Left ventricle myocardium superior (tissue), 1 donor: ENCODE data around the gene LYST. TPM values are rescaled to one million over a fixed set of nuclear protein-coding genes. Genes with fewer than 3 reads are reported as not detected.
"Not testable (repeated sequence)": the region's sequence is repeated elsewhere in the genome, so short reads cannot be mapped to it uniquely, and the experiment has no call there.

Experiments used
- ATAC-seq: fragments of 200-7000 bp; cut with Tn5 transposase; one replicate; pipeline ENCODE4 v1.9.1; 2020; ENCODE audit warnings: mild to moderate bottlenecking, moderate library complexity
- DNase-seq: peaks from one replicate; pipeline ENCODE4 v3.0.0-alpha.2; 2020
- intact Hi-C: fragments of 100-400 bp; cut with micrococcal nuclease; formaldehyde crosslinking; loops from one replicate; pipeline ENCODE4 v1.11.0; 2022
- total RNA-seq: library from RNA; stranded (reverse); fragmentation: NEBNext Ultra II Directional; extraction: Animal tissue kit (Norgen Biotek cat#: 25700); gene quantifications from one replicate; pipeline ENCODE4 v1.2.1, GENCODE V29; 2021
- donor health status: DM: no; HTN: yes; CAD: no; lungs with severe emphysema.

Gene LYST
- total RNA-seq, 1 donor from 2014 or later = 11.9 TPM

DNA sequence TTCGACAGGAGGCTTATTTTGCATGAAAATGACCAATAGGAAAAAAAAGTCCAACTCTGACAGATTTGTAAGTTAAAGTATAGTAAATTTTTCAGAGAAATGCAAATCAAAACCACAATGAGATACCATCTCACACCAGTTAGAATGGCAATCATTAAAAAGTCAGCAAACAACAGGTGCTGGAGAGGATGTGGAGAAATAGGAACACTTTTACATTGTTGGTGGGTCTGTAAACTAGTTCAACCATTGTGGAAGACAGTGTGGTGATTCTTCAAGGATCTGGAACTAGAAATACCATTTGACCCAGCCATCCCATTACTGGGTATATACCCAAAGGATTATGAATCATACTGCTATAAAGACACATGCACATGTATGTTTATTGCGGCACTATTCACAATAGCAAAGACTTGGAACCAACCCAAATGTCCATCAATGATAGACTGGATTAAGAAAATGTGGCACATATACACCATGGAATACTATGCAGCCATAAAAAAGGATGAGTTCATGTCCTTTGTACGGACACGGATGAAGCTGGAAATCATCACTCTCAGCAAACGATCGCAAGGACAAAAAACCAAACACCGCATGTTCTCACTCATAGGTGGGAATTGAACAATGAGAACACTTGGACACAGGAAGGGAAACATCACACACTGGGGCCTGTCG, 80.3 kb downstream of the LYST start:
- DNase-seq, ATAC-seq, intact Hi-C loops: not testable (repeated sequence)

DNA sequence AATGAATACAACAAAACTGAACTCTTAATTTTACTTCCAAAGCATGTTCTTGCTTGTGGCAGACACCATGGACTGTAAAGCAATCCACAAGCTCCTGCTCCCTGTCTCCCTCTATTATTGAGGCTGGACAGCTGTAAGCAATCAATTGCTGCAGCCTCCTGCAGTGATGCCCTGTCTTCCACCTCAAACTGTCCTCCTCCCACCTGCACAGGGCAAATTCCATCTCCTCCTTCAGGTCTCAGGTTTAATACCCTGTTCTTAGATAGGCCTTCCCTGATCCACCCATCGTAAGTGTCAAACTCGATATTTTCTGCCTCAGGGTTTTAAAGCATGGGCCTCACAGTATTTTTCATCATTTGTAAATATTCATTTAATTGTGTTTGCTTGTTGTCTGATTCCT, 81.8 kb downstream of the LYST start:
- intact Hi-C loops = loop anchor here (5.0 kb wide), 1 partner anchor 273 kb away; no protein-coding TSS in a partner anchor
- DNase-seq (no peak), ATAC-seq (no peak)

DNA sequence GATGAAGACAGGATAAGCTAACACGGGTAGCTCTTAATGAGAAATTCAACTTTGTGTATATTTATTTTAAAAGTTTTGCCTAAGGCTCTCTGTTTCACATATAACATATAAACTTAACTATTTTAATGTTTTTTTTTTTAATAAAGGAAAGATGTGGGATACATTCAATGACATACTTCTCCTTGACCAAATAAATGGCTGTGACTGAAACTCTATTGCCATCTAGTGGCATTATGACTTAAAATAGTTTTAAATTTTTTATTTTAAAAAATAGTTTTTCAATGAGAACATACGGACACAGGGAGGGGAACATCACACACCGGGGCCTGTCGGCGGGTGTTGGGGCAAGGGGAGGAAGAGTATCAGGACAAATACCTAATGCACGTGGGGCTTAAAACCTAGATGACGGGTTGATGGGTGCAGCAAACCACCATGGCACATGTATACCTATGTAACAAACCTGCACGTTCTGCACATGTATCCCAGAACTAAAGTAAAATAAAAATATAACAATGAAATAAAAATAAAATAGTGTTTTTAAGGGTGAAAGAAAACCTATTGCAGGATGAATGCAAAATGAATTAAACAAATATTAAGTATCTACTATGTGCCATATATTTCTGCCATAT, 83.4 kb downstream of the LYST start:
- no peak for ATAC-seq
- intact Hi-C loops = loop anchor here (5.0 kb wide), 1 partner anchor 271 kb away; no protein-coding TSS in a partner anchor

DNA sequence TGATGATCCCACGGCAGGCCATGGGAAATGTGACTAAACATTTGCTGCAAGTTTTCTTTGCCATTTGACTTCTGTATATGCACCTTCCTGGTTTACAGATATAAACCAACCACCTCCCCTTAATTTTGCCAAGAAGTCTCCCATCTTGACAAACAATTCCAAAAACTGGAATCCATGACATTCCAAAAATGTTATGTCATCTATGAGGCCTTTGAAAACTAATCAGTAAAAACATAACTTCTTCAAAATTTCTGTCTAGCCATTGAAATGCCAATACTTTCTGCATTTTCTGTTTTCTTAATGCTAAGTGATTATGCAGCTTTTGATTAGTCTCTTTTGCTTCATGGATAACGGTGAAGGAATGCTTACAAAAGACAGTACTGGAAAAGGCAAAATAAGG, 84.1 kb downstream of the LYST start:
- no peak for ATAC-seq
- intact Hi-C loops = loop anchor here (5.0 kb wide), 1 partner anchor 270 kb away; no protein-coding TSS in a partner anchor
- no peak for DNase-seq

More for the DNA sequence above, 83.4 kb downstream of the LYST start:
- no peak for DNase-seq

DNA sequence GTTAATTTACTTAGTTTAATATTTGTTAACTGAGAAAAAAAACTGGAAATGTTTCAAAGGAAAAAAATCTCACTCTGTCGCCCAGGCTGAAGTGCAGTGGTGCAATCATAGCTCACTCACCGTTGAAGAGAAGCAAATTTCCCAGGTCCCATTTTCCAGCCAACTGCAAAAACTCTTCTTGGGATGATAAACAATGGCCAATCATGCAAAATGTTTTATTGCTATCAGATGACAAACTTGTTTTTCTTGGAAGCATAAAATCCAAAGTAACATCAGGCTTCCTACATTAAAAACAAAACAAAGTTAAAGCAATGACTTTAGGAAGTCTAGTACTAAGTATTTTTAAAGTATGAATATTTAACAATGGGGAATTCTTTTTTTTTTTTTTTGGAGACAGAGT, 84.9 kb downstream of the LYST start:
- DNase-seq = no peak
- intact Hi-C loops = loop anchor here (5.0 kb wide), 1 partner anchor 270 kb away; no protein-coding TSS in a partner anchor
- ATAC-seq = no peak

DNA sequence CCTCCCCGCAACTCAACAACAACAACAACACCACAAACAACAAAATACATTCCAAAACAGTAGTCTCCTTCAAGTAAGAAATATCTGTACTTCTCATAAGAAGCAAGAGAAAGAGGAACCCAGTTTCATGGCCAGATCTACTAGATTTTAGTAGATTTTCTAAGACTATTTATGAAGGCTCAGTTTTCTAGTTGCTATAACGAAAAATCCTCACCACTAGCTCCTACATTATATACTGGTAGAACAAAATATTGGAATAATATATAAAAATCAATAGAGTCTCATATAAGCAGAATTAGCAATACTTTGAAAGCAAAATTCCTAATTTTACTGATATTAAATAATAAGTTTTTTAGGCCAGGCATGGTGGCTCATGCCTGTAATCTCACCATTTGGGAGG, 86.9 kb downstream of the LYST start:
- intact Hi-C loops = loop anchor here (5.0 kb wide), 1 partner anchor 267 kb away; no protein-coding TSS in a partner anchor
- DNase-seq (no peak), ATAC-seq (no peak)

DNA sequence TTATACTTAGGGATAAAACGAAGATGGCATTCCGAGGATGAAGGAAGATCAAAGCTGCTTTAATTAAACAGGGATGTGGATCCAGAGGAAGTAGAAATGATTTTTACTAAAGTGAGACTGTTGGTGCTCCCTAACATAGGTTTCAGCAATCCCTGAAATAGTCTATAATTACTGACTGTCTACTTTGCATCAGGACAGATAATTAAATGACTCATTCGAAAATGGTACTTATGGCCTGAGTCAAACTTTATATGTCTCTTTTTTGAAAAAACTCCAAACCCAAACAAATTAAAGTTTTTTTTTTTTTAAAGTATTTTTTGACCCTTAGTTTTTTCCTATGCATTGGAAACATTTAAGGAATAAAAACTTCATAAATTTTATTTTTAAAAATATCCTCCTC, 90.3 kb downstream of the LYST start:
- intact Hi-C loops = no loop called here

DNA sequence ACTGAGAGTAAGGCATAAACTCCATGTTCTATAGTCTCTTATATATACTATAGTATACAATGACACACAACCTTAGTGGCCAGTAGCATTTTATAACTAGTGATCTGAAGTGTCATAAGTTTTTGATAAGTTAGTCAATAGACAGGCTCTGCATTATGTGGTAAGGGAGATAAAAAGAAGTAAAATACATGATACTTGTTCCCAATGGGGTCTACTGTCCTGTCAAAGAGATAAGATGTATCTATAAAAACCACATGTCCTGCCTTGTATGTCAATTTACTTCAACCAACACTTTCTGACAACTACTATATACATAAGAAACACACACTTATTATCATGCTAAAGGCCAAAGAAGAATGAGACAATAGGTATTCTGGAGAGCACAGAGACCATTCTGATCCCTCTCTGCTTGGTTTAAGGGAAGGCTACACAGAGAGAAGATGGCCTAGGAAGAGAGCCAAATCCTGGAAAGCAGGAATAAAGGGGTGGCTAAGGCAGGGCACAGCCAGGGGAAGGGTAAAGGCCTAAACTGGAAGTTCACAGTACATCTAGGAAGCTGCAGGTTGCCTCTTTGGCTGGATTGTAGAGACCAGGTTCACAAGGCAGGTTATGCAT, 91.4 kb downstream of the LYST start:
- no peak for ATAC-seq
- intact Hi-C loops = no loop called here
- DNase-seq = no peak

More for the DNA sequence above, 90.3 kb downstream of the LYST start:
- DNase-seq (no peak), ATAC-seq (no peak)

DNA sequence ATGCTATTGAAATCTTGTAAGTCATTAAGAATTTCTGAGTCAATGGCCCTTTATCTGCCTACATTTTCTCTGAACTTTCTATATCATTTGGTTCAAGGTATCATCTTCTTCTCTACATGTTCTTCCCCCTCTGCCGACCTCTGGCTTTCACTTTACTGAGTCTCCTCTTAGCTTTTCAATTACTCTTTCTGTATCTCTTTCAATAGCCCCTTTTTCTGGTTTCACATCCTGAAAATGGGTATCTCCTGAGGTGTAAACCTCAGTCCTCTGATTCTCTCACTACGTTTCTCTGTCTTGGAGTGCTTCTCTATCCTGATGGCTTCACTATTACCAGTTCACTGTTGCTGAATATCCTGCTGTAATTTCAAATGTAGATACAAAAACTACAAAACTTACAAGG, 98.9 kb downstream of the LYST start:
- ATAC-seq = no peak
- intact Hi-C loops = loop anchor here (10.0 kb wide), 1 partner anchor 63 kb away; no protein-coding TSS in a partner anchor
- no peak for DNase-seq

DNA sequence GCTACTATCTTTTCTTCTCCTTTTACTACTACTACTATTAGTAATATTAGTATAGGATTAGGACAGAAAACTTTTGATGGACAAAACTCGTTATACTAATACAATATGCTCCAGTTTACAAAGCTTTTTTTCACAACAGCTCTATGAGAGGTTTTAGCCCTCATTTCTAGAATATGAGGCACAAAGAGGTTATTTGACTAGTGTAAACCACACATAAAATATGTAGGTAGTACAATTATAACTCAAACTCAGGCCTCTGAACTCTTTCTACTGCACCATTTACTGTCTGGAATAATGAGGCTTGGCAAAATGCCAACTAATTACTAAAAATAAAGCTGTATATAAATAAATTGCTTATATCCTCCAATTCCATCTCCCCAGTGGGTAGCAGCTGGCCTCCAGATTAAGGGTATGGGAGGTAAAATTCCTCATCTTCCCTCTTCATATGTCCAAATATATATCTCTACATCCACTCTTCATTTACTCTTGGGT, 99.9 kb downstream of the LYST start:
- intact Hi-C loops = loop anchor here (10.0 kb wide), 1 partner anchor 62 kb away; no protein-coding TSS in a partner anchor
- DNase-seq (no peak), ATAC-seq (no peak)

DNA sequence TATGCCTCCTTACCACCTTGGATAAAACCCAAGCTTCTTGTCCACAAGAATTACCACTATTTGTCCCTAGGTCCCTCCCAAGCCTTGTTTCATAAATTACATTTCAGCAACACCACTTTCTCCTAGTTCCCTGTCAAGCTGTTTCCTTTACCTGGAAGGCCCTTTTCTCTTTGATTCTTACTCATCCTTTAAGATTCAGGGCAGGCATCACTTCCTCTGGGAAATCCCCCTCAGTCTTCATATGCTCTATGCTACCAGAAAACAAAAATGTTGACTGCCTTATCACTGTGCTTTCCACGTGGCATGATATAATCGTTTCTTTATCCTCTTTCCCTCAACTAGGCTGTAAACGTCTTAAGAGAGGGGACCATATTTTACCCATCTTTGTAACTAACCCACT, 102.7 kb downstream of the LYST start:
- DNase-seq = no peak
- intact Hi-C loops = loop anchor here (10.0 kb wide), 1 partner anchor 59 kb away; no protein-coding TSS in a partner anchor
- ATAC-seq = no peak

DNA sequence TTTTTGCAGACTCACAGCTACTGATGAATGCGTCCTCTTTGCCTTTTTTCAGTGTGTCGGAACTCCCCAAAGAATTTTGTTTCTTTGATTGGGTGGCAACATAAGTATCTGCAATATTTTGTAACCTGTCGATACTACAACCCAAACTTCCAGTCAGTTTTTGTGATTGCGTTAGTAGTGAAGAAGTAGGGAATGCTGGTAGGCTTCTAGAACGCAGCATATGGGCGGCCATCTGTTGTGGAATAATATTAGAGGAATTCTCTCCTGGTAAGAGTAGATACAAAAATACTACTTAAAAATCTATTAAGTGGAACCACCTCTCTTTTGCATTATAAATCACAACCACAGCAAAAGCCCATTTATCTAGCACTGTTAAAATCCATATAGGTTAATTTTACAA, 107.4 kb downstream of the LYST start:
- intact Hi-C loops = no loop called here
- DNase-seq (no peak), ATAC-seq (no peak)

DNA sequence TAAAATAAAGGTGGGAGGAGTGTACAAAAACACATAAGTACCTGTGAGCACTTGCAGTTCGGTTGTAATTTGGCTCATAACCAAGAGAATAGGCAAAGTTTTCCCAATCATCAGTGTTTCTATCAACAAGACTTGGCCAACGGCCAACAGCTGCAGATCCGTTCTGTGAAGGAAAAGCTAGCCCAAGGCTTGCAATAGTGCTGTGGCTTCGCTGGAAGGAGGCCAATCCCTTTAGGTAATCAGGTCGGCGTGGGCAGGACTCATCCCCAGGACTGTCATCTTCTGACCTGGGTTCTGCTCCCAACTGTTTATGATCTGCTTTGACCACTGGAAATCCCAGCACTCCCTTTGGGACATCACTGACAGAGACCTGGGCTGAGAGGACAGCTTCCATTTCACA, 107.8 kb downstream of the LYST start:
- intact Hi-C loops = no loop called here
- DNase-seq = peak; percentile 30

DNA sequence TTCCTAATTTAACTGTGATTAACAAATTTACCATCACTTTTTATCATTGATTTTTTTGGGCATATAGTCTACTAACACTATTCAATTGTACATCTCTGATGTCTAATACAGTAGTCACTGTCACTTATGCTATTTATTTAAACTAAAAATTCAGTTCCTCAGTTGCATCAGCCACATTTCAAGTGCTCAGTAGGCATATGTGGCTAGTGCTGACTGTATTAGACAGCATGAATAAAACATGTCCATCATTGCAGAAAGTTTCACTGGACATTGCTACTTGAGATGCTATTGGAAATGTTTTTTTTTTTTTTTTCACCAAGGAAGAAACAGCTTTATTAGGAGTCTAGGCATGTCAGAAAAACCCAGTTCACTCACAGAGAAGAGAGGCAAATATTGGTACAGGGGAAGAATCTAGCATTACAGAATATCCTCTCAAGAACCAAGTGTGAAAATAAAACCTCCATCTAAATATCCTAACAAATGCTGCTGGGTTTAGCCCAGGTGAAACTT, 109.1 kb downstream of the LYST start:
- ATAC-seq = no peak

More for the DNA sequence above, 107.8 kb downstream of the LYST start:
- no peak for ATAC-seq

DNA sequence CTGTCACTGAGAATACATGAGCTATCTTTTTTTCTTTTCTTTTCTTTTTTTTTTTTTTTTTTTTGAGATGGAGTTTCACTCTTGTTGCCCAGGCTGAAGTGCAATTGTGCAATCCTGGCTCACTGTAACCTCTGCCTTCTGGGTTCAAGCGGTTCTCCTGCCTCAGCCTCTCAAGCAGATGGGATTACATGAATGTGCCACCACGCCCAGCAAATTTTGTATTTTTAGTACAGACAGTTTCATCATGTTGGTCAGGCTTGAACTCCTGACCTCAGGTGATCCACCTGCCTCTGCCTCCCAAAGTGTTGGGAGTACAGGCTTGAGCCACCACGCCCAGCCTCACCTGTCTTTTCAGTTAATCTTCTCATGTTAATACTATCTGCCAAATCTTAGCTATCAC, 112.5 kb downstream of the LYST start:
- intact Hi-C loops, ATAC-seq: not testable (repeated sequence)

More for the DNA sequence above, 109.1 kb downstream of the LYST start:
- DNase-seq = no peak
- intact Hi-C loops = no loop called here

DNA sequence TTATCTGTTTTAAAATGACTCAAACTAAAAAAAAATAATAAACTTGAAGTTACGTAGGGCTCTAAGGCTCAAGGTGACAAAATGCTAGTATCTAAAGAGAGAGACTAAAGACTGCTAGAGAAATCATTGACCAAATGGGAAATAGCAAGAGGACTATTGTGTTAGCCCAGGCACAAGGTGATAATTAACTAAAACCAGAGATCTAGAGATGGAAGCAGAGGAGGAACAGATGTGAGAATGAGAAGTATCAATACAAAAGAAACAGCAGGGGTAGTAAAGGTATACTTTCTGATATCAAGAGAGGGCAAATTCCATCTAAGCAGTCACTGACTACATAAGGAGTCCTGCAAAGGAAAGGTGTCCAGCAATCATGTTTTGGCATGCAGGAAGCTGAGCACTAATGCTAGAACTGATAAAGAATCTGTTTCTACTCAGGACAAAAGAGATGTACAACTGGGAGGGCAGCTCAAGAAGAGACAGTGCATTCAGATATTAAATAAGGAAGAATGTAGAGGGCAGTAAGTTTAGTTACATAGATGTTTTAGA, 116.9 kb downstream of the LYST start:
- DNase-seq = no peak
- ATAC-seq = no peak
- intact Hi-C loops = no loop called here

More for the DNA sequence above, 112.5 kb downstream of the LYST start:
- DNase-seq = not testable (repeated sequence)

DNA sequence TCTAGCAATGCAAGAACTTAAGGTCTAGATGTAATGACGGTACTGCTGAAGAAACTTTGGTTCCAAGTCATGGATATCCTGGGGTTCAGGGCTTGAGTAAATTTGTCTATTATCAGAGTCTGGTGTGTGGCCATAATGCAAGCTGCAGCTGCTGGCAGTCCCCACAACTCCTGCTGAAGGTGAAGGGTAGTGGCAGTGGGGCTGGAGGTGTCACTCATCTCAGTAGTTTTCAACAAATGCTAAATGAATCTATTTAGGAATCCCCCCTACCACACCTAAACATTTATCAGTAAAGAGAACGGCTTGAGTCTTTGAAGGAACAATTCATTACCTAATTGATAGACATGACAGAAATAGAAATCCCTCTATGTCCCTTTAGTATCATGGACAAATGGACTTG, 118.0 kb downstream of the LYST start:
- ATAC-seq (no peak), DNase-seq (no peak)
- intact Hi-C loops = no loop called here

DNA sequence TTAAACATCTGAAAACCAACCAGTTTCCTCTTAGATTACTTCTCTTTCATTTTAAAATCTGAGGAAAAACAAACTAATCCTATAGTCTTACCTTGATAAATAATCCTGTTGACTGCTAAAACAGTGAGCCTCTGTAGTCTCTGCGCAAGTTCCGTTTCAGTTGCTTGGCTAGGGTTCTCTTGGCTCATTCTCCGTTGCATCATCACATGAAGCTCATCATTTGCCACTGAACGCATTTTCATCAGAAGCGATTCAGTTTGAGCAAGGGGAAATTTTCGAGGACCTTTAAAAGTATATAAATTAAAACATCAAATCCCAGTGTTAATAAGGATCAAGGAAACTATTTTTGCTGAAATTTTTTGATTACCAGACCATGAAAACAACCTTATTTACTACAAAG, 120.5 kb downstream of the LYST start:
- DNase-seq (no peak), ATAC-seq (no peak)
- intact Hi-C loops = no loop called here

DNA sequence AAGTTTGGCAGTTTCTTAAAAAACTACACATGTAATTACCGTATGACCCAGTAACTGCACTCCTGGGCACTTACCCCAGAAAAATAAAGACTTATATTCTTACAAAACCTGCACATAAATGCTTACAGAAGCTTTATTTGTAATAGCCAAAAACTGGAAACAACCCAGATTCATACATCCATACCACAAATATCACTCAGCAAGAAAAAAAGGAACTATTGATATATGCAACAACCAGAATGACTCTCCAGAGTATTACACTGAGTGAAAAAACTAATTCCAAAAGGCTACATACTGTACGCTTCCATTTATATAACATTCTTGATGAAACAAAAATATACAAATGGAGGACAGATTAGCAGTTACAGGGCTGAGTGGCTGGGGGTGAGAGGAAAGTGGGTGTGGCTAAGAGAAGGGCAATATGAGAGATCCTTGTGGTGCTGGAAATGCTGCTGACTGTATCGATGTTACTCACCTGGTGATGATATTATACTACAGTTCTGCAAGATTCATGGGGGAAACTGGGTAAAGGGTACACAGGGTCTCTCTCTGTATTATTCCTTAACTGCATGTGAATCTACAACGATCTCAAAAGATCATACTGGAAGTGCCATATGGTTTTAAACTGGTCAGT, 121.1 kb downstream of the LYST start:
- DNase-seq (no peak), ATAC-seq (no peak)
- intact Hi-C loops = no loop called here
